IMR-90 (cell line): ENCODE measurements around the gene TMEM9. TPM values are rescaled to one million over a fixed set of nuclear protein-coding genes. Genes with fewer than 3 reads are reported as not detected.

Source experiments
- ATAC-seq: fragments of 200-7000 bp; cut with Tn5 transposase; 2 replicates; pipeline ENCODE4 v1.9.1; 2020; ENCODE audit warnings: low read depth, mild to moderate bottlenecking, moderate library complexity
- BruUV-seq: library from RNA; stranded (reverse); fragments of 400-500 nt; replicated peaks from 2 replicates; lab custom pipeline; 2021; lab: Mats Ljungman, UMichigan
- CTCF ChIA-PET: fragments of 300-600 bp; formaldehyde crosslinking; extraction: SDS; loops from one replicate; lab custom pipeline; 2021; ENCODE audit warnings: antibody characterized with exemption; lab: Yijun Ruan, JAX
- POLR2A ChIA-PET: fragments of 300-600 bp; sonication (Branson Sonifier 250); formaldehyde crosslinking; loops from one replicate; lab custom pipeline; 2022; ENCODE audit warnings: antibody characterized with exemption; ENCODE audit not compliant: unreplicated experiment; lab: Charles Lee
- DNase-seq: peaks from one replicate; pipeline ENCODE4 v3.0.0; 2013
- H2AFZ ChIP-seq: replicated peaks from 2 replicates; pipeline ENCODE3; 2013; ENCODE audit warnings: low read length, mild to moderate bottlenecking; ENCODE audit not compliant: poor library complexity
- H2AK5ac ChIP-seq: 2 replicates; pipeline ENCODE4 v1.6.1; 2013; ENCODE audit warnings: low read depth, low read length, inconsistent platforms
- H2AK9ac ChIP-seq: replicated peaks from 2 replicates; pipeline ENCODE3; 2013; ENCODE audit warnings: mild to moderate bottlenecking, low read depth, low read length, moderate library complexity; ENCODE audit not compliant: poor library complexity
- H2BK120ac ChIP-seq: 2 replicates; pipeline ENCODE4 v1.6.1; 2013; ENCODE audit warnings: low read depth, low read length, inconsistent platforms
- H2BK15ac ChIP-seq: 3 replicates; pipeline ENCODE4 v1.6.1; 2013; ENCODE audit warnings: low read depth, low read length, inconsistent platforms
- H2BK20ac ChIP-seq: 2 replicates; pipeline ENCODE4 v1.6.1; 2013; ENCODE audit warnings: low read depth, mild to moderate bottlenecking, inconsistent platforms, low read length, moderate library complexity
- H2BK5ac ChIP-seq: 2 replicates; pipeline ENCODE4 v1.6.1; 2013; ENCODE audit warnings: mild to moderate bottlenecking, low read depth, low read length, inconsistent platforms; ENCODE audit not compliant: poor library complexity, severe bottlenecking
- H3K14ac ChIP-seq: replicated peaks from 2 replicates; pipeline ENCODE4 v1.6.1; 2013; ENCODE audit warnings: low read depth, low read length, inconsistent platforms
- H3K18ac ChIP-seq: 2 replicates; pipeline ENCODE4 v1.6.1; 2013; ENCODE audit warnings: low read depth, low read length, control low read depth
- H3K23ac ChIP-seq: 2 replicates; pipeline ENCODE4 v1.6.1; 2013; ENCODE audit warnings: low read depth, low read length, inconsistent platforms
- H3K27ac ChIP-seq: 2 replicates; pipeline ENCODE4 v1.5.1; 2013; ENCODE audit warnings: mild to moderate bottlenecking, control low read depth, low read length; ENCODE audit not compliant: insufficient read depth
- H3K27me3 ChIP-seq: 2 replicates; pipeline ENCODE4 v1.6.1; 2013; ENCODE audit warnings: low read length; ENCODE audit not compliant: control insufficient read depth, insufficient read depth
- H3K36me3 ChIP-seq: 2 replicates; pipeline ENCODE4 v1.6.1; 2013; ENCODE audit warnings: low read length, mixed read lengths; ENCODE audit not compliant: control insufficient read depth, insufficient read depth
- H3K4ac ChIP-seq: 2 replicates; pipeline ENCODE4 v1.6.1; 2013; ENCODE audit warnings: low read depth, low read length, inconsistent platforms
- H3K4me1 ChIP-seq: 2 replicates; pipeline ENCODE4 v1.6.1; 2013; ENCODE audit warnings: low read length, mixed read lengths; ENCODE audit not compliant: control insufficient read depth, insufficient read depth
- H3K4me2 ChIP-seq: 2 replicates; pipeline ENCODE4 v1.6.1; 2013; ENCODE audit warnings: low read depth, mild to moderate bottlenecking, control low read depth, low read length, moderate library complexity
- H3K4me3 ChIP-seq: 2 replicates; pipeline ENCODE4 v1.5.1; 2013; ENCODE audit warnings: low read depth, mild to moderate bottlenecking, control low read depth, low read length, moderate library complexity; ENCODE audit not compliant: insufficient read depth
- H3K56ac ChIP-seq: 2 replicates; pipeline ENCODE4 v1.6.1; 2013; ENCODE audit warnings: low read length, inconsistent platforms; ENCODE audit not compliant: insufficient read depth; ENCODE audit errors: extremely low read depth
- H3K79me1 ChIP-seq, 2 experiments: 2 replicates each; pipeline ENCODE4 v1.6.1; 2013; ENCODE audit warnings: low read length in 2 of 2, inconsistent platforms in 1 of 2, low read depth in 1 of 2
- H3K9ac ChIP-seq: 2 replicates; pipeline ENCODE4 v1.6.1; 2013; ENCODE audit warnings: low read depth, low read length, control low read depth
- H3K9me1 ChIP-seq: 2 replicates; pipeline ENCODE4 v1.6.1; 2013; ENCODE audit warnings: low read length, inconsistent platforms; ENCODE audit not compliant: insufficient read depth
- H3K9me3 ChIP-seq: 2 replicates; pipeline ENCODE4 v1.6.1; 2013; ENCODE audit warnings: low read length; ENCODE audit not compliant: control insufficient read depth, insufficient read depth
- H4K20me1 ChIP-seq: 2 replicates; pipeline ENCODE4 v1.6.1; 2013; ENCODE audit warnings: low read length, inconsistent platforms; ENCODE audit not compliant: insufficient read depth
- H4K5ac ChIP-seq: 2 replicates; pipeline ENCODE4 v1.6.1; 2013; ENCODE audit warnings: mild to moderate bottlenecking, low read depth, low read length, control low read depth
- H4K8ac ChIP-seq, 2 experiments: 2 replicates each; pipeline ENCODE4 v1.6.1; 2013; ENCODE audit warnings: low read depth in 2 of 2, low read length in 2 of 2, control low read depth in 1 of 2, inconsistent platforms in 1 of 2
- H4K91ac ChIP-seq: 2 replicates; pipeline ENCODE4 v1.6.1; 2013; ENCODE audit warnings: low read depth, low read length, inconsistent platforms; ENCODE audit not compliant: insufficient read depth
- BHLHE40 ChIP-seq: fragments of 150-350 bp; IDR thresholded peaks from 2 replicates; pipeline ENCODE4 v1.6.1; 2016; ENCODE audit warnings: mild to moderate bottlenecking, low read depth, low read length
- CHD1 ChIP-seq: IDR thresholded peaks from 2 replicates; pipeline ENCODE4 v1.6.1; 2012; ENCODE audit warnings: low read depth, low read length, improper control_type of control experiment
- FOS ChIP-seq: fragments of 150-350 bp; IDR thresholded peaks from 2 replicates; pipeline ENCODE4 v1.6.1; 2016; ENCODE audit warnings: low read depth, low read length
- MAFK ChIP-seq: IDR thresholded peaks from 2 replicates; pipeline ENCODE4 v1.6.1; 2012; ENCODE audit warnings: low read depth, low read length, improper control_type of control experiment
- MAZ ChIP-seq: IDR thresholded peaks from 2 replicates; pipeline ENCODE4 v1.6.1; 2012; ENCODE audit warnings: low read depth, mild to moderate bottlenecking, low read length, improper control_type of control experiment, moderate library complexity, borderline replicate concordance
- MXI1 ChIP-seq: IDR thresholded peaks from 2 replicates; pipeline ENCODE4 v1.6.1; 2012; ENCODE audit warnings: low read depth, mild to moderate bottlenecking, low read length, moderate library complexity, borderline replicate concordance
- NFE2L2 ChIP-seq: fragments of 150-350 bp; IDR thresholded peaks from 2 replicates; pipeline ENCODE4 v1.6.1; 2016; ENCODE audit warnings: low read depth, mild to moderate bottlenecking, low read length
- RAD21 ChIP-seq: IDR thresholded peaks from 2 replicates; pipeline ENCODE4 v1.6.1; 2012; ENCODE audit warnings: low read length, improper control_type of control experiment
- SMC3 ChIP-seq: fragments of 150-350 bp; IDR thresholded peaks from 2 replicates; pipeline ENCODE4 v1.6.1; 2016; ENCODE audit warnings: low read depth, mild to moderate bottlenecking, antibody characterized with exemption, low read length, moderate library complexity
- WGBS, 2 experiments: methylation state at CpG; one replicate each; pipeline versions ENCODE4 v1.1.5 to v1.1.7; 2013; ENCODE audit warnings: missing lambda C conversion rate in 2 of 2; ENCODE audit not compliant: insufficient read length in 1 of 2; ENCODE audit errors: extremely low coverage in 2 of 2; 5-methylcytosine and 5-hydroxymethylcytosine counted together
- dilution Hi-C: fragments of 300-500 bp; cut with HindIII; formaldehyde crosslinking; loops from one replicate; pipeline ENCODE4 v1.14.3; 2018; ENCODE audit warnings: low sequenced_read_pairs; ENCODE audit not compliant: unreplicated experiment
- in situ Hi-C: fragments of 300-500 bp; cut with MboI; formaldehyde crosslinking; loops from 3 replicates; pipeline ENCODE4 v1.14.3; 2019; ENCODE audit warnings: low sequenced_read_pairs, inconsistent platforms, mixed read lengths
- intact Hi-C: fragments of 100-400 bp; cut with micrococcal nuclease; formaldehyde crosslinking; loops from 2 replicates; pipeline ENCODE4 v1.10.0; 2022
- polyA plus RNA-seq, 3 experiments: library from polyadenylated mRNA; depleted of rRNA; stranded (reverse); fragments of >200 nt; gene quantifications; 2 replicates each; pipeline ENCODE4 v1.2.3, GENCODE V29; 2012; ENCODE audit warnings: low replicate concordance in 1 of 3
- total RNA-seq: library from RNA; depleted of rRNA; stranded (reverse); fragments of >200 nt; gene quantifications from 2 replicates; pipeline ENCODE4 v1.2.3, GENCODE V29; 2012
- TF ChIP-seq, protein P1 (sequence below): fragments of 150-350 bp; IDR thresholded peaks from 2 replicates; pipeline ENCODE4 v1.6.1; 2017; ENCODE audit warnings: mild to moderate bottlenecking, antibody characterized with exemption, low read length, low read depth
- TF ChIP-seq, protein P2 (sequence below): conservative IDR thresholded peaks from 2 replicates; pipeline ENCODE4 v1.5.1; 2012; ENCODE audit warnings: mild to moderate bottlenecking, low read depth, low read length, improper control_type of control experiment
- TF ChIP-seq, protein P3 (sequence below): fragments of 150-350 bp; IDR thresholded peaks from 2 replicates; pipeline ENCODE4 v1.6.1; 2016; ENCODE audit warnings: low read depth, mild to moderate bottlenecking, low read length, moderate library complexity, borderline replicate concordance

The TMEM9 gene
- total and polyA plus RNA-seq, 2 of the 4 experiments (the other 2 are of a cell fraction): 76.7 to 107 TPM

DNA sequence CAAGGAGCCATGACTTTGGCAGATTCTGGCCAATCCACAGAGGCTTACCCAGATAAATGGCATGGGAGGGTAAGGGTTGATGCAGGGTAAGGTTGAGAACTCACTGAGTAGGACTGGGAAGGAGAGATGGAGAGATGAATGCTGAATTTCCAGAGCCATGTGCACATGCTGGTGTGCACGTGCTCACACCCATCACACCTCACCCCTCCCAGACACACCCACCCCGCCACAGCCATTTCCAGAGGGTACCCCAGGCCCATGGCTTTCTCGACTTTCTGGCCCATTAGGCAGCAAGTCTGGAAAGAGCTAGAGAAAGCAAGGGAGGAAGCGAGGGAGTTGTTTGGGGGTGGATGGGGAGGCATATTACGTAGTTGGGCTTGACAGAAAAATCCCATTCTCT is 43.7 kb downstream of the TMEM9 start:
- Histone ChIP-seq H2BK120ac (no peak overlapping the region), H3K4me1 (peaks cover 2% of the 10 kb centered on the region; the same call in 1 of the 2 replicates), H2BK20ac (no peak overlapping the region), H2AFZ (no peak overlapping the region), H4K5ac (no peak overlapping the region), H4K91ac (no peak overlapping the region), H2BK15ac (no peak overlapping the region), H3K4ac (no peak overlapping the region), H3K4me3 (no peak overlapping the region), H3K79me1 (no peaks in the 10 kb centered on the region), H3K27ac (no peak overlapping the region), H3K27me3 (peaks cover 56% of the 10 kb centered on the region), H3K14ac (no peak overlapping the region), H3K9me3 (no peaks in the 10 kb centered on the region), H2AK5ac (no peak overlapping the region), H2BK5ac (no peak overlapping the region), H3K56ac (no peak overlapping the region), H3K23ac (no peak overlapping the region), H2AK9ac (no peak overlapping the region), H3K36me3 (no peaks in the 10 kb centered on the region), H4K20me1 (no peaks in the 10 kb centered on the region), H3K9ac (no peak overlapping the region), H4K8ac (no peak overlapping the region), H3K9me1 (no peaks in the 10 kb centered on the region), H3K18ac (no peak overlapping the region), H3K4me2 (no peak overlapping the region)
- no TSS peak for BruUV-seq
- no peak for ATAC-seq
- CTCF ChIA-PET: no interaction called here
- dilution Hi-C loops (no loop called here), in situ Hi-C loops (no loop called here), intact Hi-C loops (no loop called here)
- POLR2A ChIA-PET: no interaction called here
- TF ChIP-seq FOS (no peak), SMC3 (no peak), CHD1 (no peak), RAD21 (no peak), MAFK (no peak), NFE2L2 (no peak), MAZ (no peak), BHLHE40 (no peak), MXI1 (no peak)
- TF ChIP-seq, protein P1, sequence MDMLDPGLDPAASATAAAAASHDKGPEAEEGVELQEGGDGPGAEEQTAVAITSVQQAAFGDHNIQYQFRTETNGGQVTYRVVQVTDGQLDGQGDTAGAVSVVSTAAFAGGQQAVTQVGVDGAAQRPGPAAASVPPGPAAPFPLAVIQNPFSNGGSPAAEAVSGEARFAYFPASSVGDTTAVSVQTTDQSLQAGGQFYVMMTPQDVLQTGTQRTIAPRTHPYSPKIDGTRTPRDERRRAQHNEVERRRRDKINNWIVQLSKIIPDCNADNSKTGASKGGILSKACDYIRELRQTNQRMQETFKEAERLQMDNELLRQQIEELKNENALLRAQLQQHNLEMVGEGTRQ: no peak
- TF ChIP-seq, protein P2, sequence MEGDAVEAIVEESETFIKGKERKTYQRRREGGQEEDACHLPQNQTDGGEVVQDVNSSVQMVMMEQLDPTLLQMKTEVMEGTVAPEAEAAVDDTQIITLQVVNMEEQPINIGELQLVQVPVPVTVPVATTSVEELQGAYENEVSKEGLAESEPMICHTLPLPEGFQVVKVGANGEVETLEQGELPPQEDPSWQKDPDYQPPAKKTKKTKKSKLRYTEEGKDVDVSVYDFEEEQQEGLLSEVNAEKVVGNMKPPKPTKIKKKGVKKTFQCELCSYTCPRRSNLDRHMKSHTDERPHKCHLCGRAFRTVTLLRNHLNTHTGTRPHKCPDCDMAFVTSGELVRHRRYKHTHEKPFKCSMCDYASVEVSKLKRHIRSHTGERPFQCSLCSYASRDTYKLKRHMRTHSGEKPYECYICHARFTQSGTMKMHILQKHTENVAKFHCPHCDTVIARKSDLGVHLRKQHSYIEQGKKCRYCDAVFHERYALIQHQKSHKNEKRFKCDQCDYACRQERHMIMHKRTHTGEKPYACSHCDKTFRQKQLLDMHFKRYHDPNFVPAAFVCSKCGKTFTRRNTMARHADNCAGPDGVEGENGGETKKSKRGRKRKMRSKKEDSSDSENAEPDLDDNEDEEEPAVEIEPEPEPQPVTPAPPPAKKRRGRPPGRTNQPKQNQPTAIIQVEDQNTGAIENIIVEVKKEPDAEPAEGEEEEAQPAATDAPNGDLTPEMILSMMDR: no peak
- TF ChIP-seq, protein P3, sequence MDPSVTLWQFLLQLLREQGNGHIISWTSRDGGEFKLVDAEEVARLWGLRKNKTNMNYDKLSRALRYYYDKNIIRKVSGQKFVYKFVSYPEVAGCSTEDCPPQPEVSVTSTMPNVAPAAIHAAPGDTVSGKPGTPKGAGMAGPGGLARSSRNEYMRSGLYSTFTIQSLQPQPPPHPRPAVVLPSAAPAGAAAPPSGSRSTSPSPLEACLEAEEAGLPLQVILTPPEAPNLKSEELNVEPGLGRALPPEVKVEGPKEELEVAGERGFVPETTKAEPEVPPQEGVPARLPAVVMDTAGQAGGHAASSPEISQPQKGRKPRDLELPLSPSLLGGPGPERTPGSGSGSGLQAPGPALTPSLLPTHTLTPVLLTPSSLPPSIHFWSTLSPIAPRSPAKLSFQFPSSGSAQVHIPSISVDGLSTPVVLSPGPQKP: no peak
- no CpG with 5 or more reads among the region's 5 CpGs for WGBS, 2 experiments
- no peak for DNase-seq
